ENCODE data around the gene GAST.

DNA sequence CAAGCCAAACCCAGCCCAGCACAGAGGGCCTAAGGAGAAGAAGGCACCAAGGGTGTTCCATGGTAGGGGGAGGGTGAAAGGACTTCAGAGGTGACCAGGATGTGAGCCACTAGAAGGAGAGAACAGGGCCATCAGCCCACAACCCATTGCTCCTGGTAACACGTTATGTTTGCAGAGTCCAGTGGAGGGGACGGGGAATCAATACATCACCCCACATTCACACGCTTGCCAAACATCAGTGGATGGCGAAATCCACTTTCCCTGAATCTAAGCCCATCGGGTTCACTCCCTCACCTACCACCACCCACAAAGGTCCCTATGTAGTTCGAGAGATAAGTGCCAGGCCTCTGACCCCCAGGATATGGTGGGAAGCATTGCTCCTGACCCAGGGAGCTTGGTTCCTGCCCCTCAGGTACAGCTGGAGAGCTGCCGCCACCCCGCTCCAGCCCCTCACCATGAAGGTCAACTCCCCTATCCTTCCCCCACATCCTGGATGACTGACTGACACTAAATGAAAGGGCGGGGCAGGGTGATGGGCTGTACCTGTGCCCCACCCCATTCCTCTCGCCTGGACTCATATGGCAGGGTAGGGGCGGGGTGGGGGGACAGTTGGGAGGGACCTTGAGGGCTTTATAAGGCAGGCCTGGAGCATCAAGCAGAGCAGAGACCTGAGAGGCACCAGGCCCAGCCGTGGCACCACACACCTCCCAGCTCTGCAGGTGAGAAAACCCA lies at the start of gene GAST:
- TF ChIP-seq CTCF (IDR thresholded peaks at IDR 0.05; ENCODE audit: insufficient read depth, low read depth, low read length) = no peak
- TF ChIP-seq EZH2 (IDR thresholded peaks at IDR 0.05; ENCODE audit: insufficient read depth, low read length) = no peak

All from astrocyte (in vitro differentiated cells and primary cell).